ENCODE results near the gene PCDHA3.
"Not testable (repeated sequence)": the region's sequence is repeated elsewhere in the genome, so short reads cannot be mapped to it uniquely, and the experiment has no call there.

PCDHA3 gene

DNA sequence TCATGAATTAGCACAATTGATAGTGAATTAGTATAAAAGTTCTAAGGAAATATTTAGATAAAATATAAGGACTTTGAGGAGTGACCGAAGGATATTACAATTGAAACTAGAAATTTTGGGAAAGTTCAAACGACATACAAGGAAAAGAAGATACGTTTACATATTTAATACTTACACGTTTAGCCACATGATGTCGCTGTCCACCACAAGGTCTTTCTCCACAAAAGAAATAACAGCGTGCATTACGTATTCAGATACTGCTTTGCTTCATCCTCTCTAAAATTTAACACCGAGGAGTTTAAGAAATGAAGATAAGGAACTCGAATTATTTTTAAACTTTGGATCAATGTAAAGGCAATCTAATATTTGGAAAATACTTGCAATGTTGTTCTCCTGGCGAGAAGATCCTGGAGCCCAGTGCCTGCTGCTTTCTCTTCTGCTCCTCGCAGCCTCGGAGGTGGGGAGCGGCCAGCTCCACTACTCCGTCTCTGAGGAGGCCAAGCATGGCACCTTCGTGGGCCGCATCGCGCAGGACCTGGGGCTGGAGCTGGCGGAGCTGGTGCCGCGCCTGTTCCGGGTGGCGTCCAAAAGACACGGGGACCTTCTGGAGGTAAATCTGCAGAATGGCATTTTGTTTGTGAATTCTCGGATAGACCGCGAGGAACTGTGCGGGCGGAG lies at the start of gene PCDHA3:
TSS of gene PCDHA3 (plus strand) at position 242 of the 678 bp plus-strand sequence.
- peak; percentile 43 for DNase-seq

GRCh38 chr5:140753561-140753960 lies 47.3 kb upstream of the PCDHA3 start:
- DNase-seq: no peak

GRCh38 chr5:140764177-140764973 lies 36.5 kb upstream of the PCDHA3 start:
- no peak for DNase-seq

- no peak for DNase-seq
Observed at GRCh38 chr5:140767444-140767843, 33.4 kb upstream of the PCDHA3 start.

DNA sequence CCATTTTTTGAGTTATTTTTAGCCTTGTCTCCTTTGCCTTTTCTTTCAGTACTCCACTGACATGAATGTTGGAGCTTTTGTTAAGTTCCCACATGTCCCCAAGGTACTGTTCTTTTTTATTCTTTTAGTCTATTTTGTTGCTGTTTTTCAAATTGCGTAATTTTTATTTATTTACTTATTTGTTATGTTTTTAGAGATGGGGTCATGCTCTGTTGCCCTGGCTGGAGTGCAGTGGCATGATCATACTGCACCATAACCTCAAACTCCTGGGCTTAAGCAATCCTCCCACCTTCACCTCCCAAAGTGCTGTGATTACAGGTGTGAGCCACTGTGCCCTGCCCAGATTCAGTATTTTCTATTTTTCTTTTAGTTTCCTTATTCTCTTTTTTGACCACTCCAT lies 20.3 kb upstream of the PCDHA3 start:
- no peak for DNase-seq

GRCh38 chr5:140785905-140786686 lies 14.8 kb upstream of the PCDHA3 start, which contains the start of gene PCDHA1:
PCDHA1 (plus strand) TSS chr5:140786140.
- peak; percentile 4 for DNase-seq

- DNase-seq: not testable (repeated sequence)
Observed at GRCh38 chr5:140787422-140787821, 13.4 kb upstream of the PCDHA3 start.

GRCh38 chr5:140787849-140788504 lies 12.9 kb upstream of the PCDHA3 start:
- not testable (repeated sequence) for DNase-seq

DNA sequence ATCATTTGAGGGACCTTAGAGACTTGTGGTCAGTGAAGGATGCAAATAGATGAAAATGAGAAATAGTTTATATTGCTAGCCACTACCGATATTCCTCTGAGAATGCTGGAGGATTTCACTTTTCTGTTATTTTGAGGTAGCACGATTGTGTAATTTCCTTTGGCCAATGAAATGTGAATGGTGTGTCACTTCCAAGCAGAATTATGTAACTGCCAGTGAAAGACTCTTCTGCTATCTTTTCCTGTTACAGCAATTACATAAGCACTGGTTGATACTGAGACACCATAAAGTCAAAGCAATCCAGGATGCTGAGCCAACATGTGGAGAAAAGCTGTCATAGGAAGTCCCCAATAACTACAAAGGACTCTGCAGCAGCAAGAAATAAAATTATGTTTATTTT lies 9.8 kb upstream of the PCDHA3 start:
- no peak for DNase-seq

DNA sequence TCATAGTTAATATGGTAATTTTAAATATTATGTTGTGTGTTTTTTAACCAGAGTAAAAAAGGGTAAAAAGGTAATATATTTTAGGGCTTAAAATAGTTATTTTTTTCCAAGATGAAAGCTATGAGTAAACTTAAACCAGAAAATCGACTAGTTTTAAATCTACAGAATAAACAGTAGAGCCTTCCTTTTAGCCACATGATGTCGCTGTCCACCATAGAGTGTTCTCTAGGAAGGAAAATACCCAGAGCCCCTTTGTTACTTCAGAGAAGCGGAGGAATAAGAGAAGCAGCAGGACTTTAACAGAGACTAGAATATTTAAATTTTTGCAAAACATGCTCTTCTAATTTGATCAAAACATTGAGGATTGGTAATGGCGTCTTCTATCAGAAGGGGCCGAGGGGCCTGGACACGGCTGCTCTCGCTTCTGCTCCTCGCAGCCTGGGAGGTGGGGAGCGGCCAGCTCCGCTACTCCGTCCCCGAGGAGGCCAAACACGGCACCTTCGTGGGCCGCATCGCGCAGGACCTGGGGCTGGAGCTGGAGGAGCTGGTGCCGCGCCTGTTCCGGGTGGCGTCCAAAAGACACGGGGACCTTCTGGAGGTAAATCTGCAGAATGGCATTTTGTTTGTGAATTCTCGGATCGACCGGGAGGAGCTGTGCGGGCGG lies 6.1 kb upstream of the PCDHA3 start, which contains the start of gene PCDHA2:
TSS of gene PCDHA2 (plus strand) at position 258 of the 664 bp plus-strand sequence.
- DNase-seq: no peak

- no peak for DNase-seq
Observed at GRCh38 chr5:140795259-140795641, 5.6 kb upstream of the PCDHA3 start.

- not testable (repeated sequence) for DNase-seq
Observed at GRCh38 chr5:140796072-140796717, 4.7 kb upstream of the PCDHA3 start.

GRCh38 chr5:140796718-140797095 lies 4.2 kb upstream of the PCDHA3 start:
- no peak for DNase-seq

DNA sequence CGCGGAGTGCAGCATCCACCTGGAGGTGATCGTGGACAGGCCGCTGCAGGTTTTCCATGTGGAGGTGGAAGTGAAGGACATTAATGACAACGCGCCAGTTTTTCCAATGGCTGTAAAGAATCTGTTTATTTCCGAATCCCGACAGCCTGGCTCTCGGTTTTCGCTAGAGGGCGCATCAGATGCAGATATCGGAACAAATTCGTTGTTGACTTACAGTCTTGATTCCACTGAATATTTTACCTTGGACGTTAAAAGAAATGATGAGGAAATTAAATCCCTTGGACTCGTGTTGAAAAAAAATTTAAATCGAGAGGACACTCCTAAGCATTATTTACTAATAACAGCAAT lies 611 bp downstream of the PCDHA3 start:
- DNase-seq: no peak

GRCh38 chr5:140802381-140802780 lies 1.5 kb downstream of the PCDHA3 start:
- not testable (repeated sequence) for DNase-seq

DNA sequence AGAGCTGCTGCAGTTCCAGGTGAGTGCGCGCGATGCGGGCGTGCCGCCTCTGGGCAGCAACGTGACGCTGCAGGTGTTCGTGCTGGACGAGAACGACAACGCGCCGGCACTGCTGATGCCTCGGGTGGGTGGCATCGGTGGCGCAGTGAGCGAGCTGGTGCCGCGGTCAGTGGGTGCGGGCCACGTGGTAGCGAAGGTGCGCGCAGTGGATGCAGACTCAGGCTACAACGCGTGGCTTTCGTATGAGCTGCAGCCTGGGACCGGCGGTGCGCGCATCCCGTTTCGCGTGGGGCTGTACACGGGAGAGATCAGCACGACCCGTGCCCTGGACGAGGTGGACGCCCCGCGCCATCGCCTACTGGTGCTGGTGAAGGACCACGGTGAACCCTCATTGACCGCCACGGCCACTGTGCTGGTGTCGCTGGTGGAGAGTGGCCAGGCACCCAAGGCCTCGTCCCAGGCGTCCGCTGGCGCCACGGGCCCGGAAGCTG lies 2.0 kb downstream of the PCDHA3 start:
- no peak for DNase-seq

- peak; percentile 25 for DNase-seq
Observed at GRCh38 chr5:140806834-140807775, 6.2 kb downstream of the PCDHA3 start, which contains the start of gene PCDHA4. PCDHA4 (plus strand) TSS chr5:140807068.

GRCh38 chr5:140808241-140808888 lies 7.5 kb downstream of the PCDHA3 start:
- DNase-seq: not testable (repeated sequence)

GRCh38 chr5:140808889-140809291 lies 8.0 kb downstream of the PCDHA3 start:
- no peak for DNase-seq

All from NCI-H2029 treated with DMSO at 0.1 percent for 48 hours (cell line).